A673 (cell line): Measurements from ENCODE around the gene ANK2. TPM values are rescaled to one million over a fixed set of nuclear protein-coding genes. Genes with fewer than 3 reads are reported as not detected.

ENCODE experiments used
- BruUV-seq: library from RNA; stranded (reverse); fragments of 400-500 nt; replicated peaks from 2 replicates; lab custom pipeline; 2021; lab: Mats Ljungman, UMichigan
- CTCF ChIA-PET: fragments of 300-600 bp; sonication (Branson Sonifier 250); formaldehyde crosslinking; loops from one replicate; lab custom pipeline; 2022; ENCODE audit warnings: antibody characterized with exemption; lab: Charles Lee
- POLR2A ChIA-PET: fragments of 300-600 bp; sonication (Branson Sonifier 250); formaldehyde crosslinking; loops from one replicate; lab custom pipeline; 2022; ENCODE audit warnings: antibody characterized with exemption; ENCODE audit not compliant: low non-redundant PET; lab: Charles Lee
- DNase-seq: peaks from one replicate; pipeline ENCODE4 v3.0.0-alpha.2; 2015; ENCODE audit warnings: low spot score
- H3K27ac ChIP-seq: fragments of 200-600 bp; sonication (generic); 2 replicates; pipeline ENCODE4 v1.5.1; 2016; ENCODE audit warnings: mixed run types, low read depth, mild to moderate bottlenecking, mixed read lengths, antibody characterized with exemption, low read length; ENCODE audit not compliant: poor library complexity, severe bottlenecking
- H3K27me3 ChIP-seq: fragments of 200-600 bp; sonication (generic); replicated peaks from 2 replicates; pipeline ENCODE4 v1.6.1; 2017; ENCODE audit warnings: mixed run types, low read depth, mild to moderate bottlenecking, mixed read lengths, antibody characterized with exemption, low read length; ENCODE audit not compliant: insufficient read depth, poor library complexity
- H3K36me3 ChIP-seq: fragments of 200-600 bp; sonication (generic); 2 replicates; pipeline ENCODE4 v1.6.1; 2016; ENCODE audit warnings: mixed run types, mild to moderate bottlenecking, mixed read lengths, antibody characterized with exemption, low read length; ENCODE audit not compliant: insufficient read depth, poor library complexity, severe bottlenecking
- H3K4me1 ChIP-seq: fragments of 200-600 bp; sonication (generic); 2 replicates; pipeline ENCODE4 v1.6.1; 2017; ENCODE audit warnings: mixed run types, mild to moderate bottlenecking, mixed read lengths, antibody characterized with exemption, low read length; ENCODE audit not compliant: insufficient read depth, poor library complexity, severe bottlenecking
- H3K4me3 ChIP-seq: fragments of 200-600 bp; sonication (generic); 2 replicates; pipeline ENCODE4 v1.5.1; 2016; ENCODE audit warnings: low read depth, mixed run types, mild to moderate bottlenecking, mixed read lengths, low read length; ENCODE audit not compliant: poor library complexity, severe bottlenecking
- H3K9me3 ChIP-seq: fragments of 200-600 bp; sonication (generic); 2 replicates; pipeline ENCODE4 v1.6.1; 2016; ENCODE audit warnings: mixed run types, low read depth, mild to moderate bottlenecking, mixed read lengths, antibody characterized with exemption, low read length; ENCODE audit not compliant: poor library complexity, severe bottlenecking
- CTCF ChIP-seq: fragments of 300-800, 200-600 bp; sonication (generic); conservative IDR thresholded peaks from 2 replicates; pipeline ENCODE4 v1.5.1; 2017; ENCODE audit warnings: low read depth, mild to moderate bottlenecking, antibody characterized with exemption, low read length, moderate library complexity, mixed read lengths
- EZH2 ChIP-seq: fragments of 200-600 bp; sonication (generic); IDR thresholded peaks from 2 replicates; pipeline ENCODE4 v1.6.1; 2017; ENCODE audit warnings: borderline replicate concordance, low read depth, mild to moderate bottlenecking, mixed read lengths, antibody characterized with exemption, low read length; ENCODE audit not compliant: poor library complexity, severe bottlenecking
- intact Hi-C: fragments of 100-400 bp; cut with micrococcal nuclease; formaldehyde crosslinking; loops from one replicate; pipeline ENCODE4 v1.10.0; 2022; ENCODE audit not compliant: unreplicated experiment
- total RNA-seq: library from RNA; stranded (reverse); gene quantifications from 2 replicates; pipeline ENCODE4 v1.2.3, GENCODE V29; 2021

ANK2 gene
- total RNA-seq, 1 experiment from 2014 or later = 12.7 TPM

- Histone ChIP-seq H3K27ac (peak overlapping the region; percentile 84), H3K27me3 (no peaks in the 10 kb centered on the region), H3K9me3 (no peaks in the 10 kb centered on the region), H3K36me3 (no peaks in the 10 kb centered on the region), H3K4me3 (no peak overlapping the region), H3K4me1 (peaks cover 44% of the 10 kb centered on the region)
- ChIA-PET POLR2A (no interaction called here), CTCF (interaction anchor here (0.5 kb wide), 1 partner anchor 195 kb away, joined by 3 read pairs; no protein-coding TSS in a partner anchor)
- no TSS peak for BruUV-seq
- TF ChIP-seq EZH2 = no peak
- TF ChIP-seq CTCF = no peak
- intact Hi-C loops = no loop called here
- peak; percentile 40 for DNase-seq
Measured at GRCh38 chr4:113385281-113385899, 335.9 kb downstream of the ANK2 start.

- no peak overlapping the region for H3K4me3 ChIP-seq
- no peaks in the 10 kb centered on the region for H3K27me3 ChIP-seq
- peaks cover 17% of the 10 kb centered on the region for H3K4me1 ChIP-seq
- ChIA-PET CTCF (no interaction called here), POLR2A (no interaction called here)
- BruUV-seq = no TSS peak
- H3K9me3 ChIP-seq = no peaks in the 10 kb centered on the region
- intact Hi-C loops = no loop called here
- TF ChIP-seq EZH2 = no peak
- TF ChIP-seq CTCF = no peak
- DNase-seq = no peak
- no peak overlapping the region for H3K27ac ChIP-seq
- no peaks in the 10 kb centered on the region for H3K36me3 ChIP-seq
Measured at GRCh38 chr4:113389160-113389559, 339.7 kb downstream of the ANK2 start.

GRCh38 chr4:113390850-113391249, 341.4 kb downstream of the ANK2 start:
- Histone ChIP-seq H3K4me3 (no peak overlapping the region), H3K36me3 (no peaks in the 10 kb centered on the region), H3K9me3 (no peaks in the 10 kb centered on the region), H3K27ac (no peak overlapping the region), H3K4me1 (peaks cover 4% of the 10 kb centered on the region), H3K27me3 (no peaks in the 10 kb centered on the region)
- ChIA-PET CTCF (no interaction called here), POLR2A (no interaction called here)
- intact Hi-C loops = loop anchor here (5.0 kb wide), 3 partner anchors 114 to 1306 kb away; no protein-coding TSS in a partner anchor
- no peak for TF ChIP-seq CTCF
- no peak for TF ChIP-seq EZH2
- DNase-seq = no peak
- no TSS peak for BruUV-seq
